Gastroesophageal sphincter (tissue), 4 donors: Measurements from ENCODE around the gene PTPRO. TPM values are rescaled to one million over a fixed set of nuclear protein-coding genes. Genes with fewer than 3 reads are reported as not detected.

Source experiments
- ATAC-seq: fragments of 150-250 bp; one replicate; pipeline ENCODE4 v1.9.1; 2016; ENCODE audit warnings: mild to moderate bottlenecking, moderate library complexity
- H3K27ac ChIP-seq, 4 donors: fragments of 200-600 bp; sonication (generic) in 3 of 4; 1 replicate in 3 of 4; 2 replicates in 1 of 4; pipeline ENCODE4 v1.5.1; 2016 to 2019
- H3K27me3 ChIP-seq: fragments of 200-600 bp; sonication (generic); one replicate; pipeline ENCODE4 v1.5.1; 2019
- H3K36me3 ChIP-seq, 2 donors: fragments of 200-600 bp; sonication (generic); one replicate each; pipeline ENCODE4 v1.5.1; 2019; ENCODE audit warnings: control low read depth in 1 of 2
- H3K4me1 ChIP-seq, 3 donors: fragments of 200-600 bp; sonication (generic); 1 replicate in 2 of 3; 2 replicates in 1 of 3; pipeline ENCODE4 v1.5.1; 2016 to 2019; ENCODE audit warnings: control low read depth in 2 of 3
- H3K4me3 ChIP-seq, 2 donors: fragments of 200-600 bp; sonication (generic); one replicate each; pipeline ENCODE4 v1.5.1; 2019; ENCODE audit warnings: mild to moderate bottlenecking in 1 of 2, moderate library complexity in 1 of 2
- H3K9me3 ChIP-seq, 3 donors: fragments of 200-600 bp; sonication (generic); one replicate each; pipeline ENCODE4 v1.5.1; 2017 to 2019; ENCODE audit warnings: control low read depth in 2 of 3
- CTCF ChIP-seq, 4 experiments: fragments of 200-600 bp in 2 of 4; fragments of 450-650 bp in 2 of 4; sonication (generic) in 1 of 4; IDR thresholded peaks; one replicate each; pipeline ENCODE4 v1.5.1; 2017 to 2019; ENCODE audit warnings: antibody characterized with exemption in 4 of 4, mild to moderate bottlenecking in 2 of 4, moderate library complexity in 2 of 4
- EP300 ChIP-seq: sonication (generic); formaldehyde crosslinking; IDR thresholded peaks from one replicate; pipeline ENCODE4 v1.6.1; 2017; ENCODE audit warnings: antibody characterized with exemption, mild to moderate bottlenecking
- POLR2A ChIP-seq, 2 donors: fragments of 450-650 bp; IDR thresholded peaks; one replicate each; pipeline ENCODE4 v1.6.1; 2017; ENCODE audit warnings: antibody characterized with exemption in 2 of 2, mild to moderate bottlenecking in 2 of 2, moderate library complexity in 1 of 2
- POLR2AphosphoS5 ChIP-seq: sonication (generic); formaldehyde crosslinking; IDR thresholded peaks from one replicate; pipeline ENCODE4 v1.6.1; 2017; ENCODE audit warnings: antibody characterized with exemption
- WGBS, 2 donors: methylation state at CpG; one replicate each; pipeline ENCODE4 v1.1.5; 2018; ENCODE audit warnings: low coverage in 1 of 2; 5-methylcytosine and 5-hydroxymethylcytosine counted together
- total RNA-seq, 4 donors: library from RNA; depleted of rRNA; stranded (reverse); fragments of >200 nt; gene quantifications; one replicate each; pipeline ENCODE4 v1.1.0, GENCODE V29; 2016

The PTPRO gene
- total RNA-seq, 4 donors from 2014 or later = 0.50 to 10.7 (median 2.8) TPM

- Histone ChIP-seq H3K4me1 (no peaks in the 10 kb centered on the region), H3K9me3 (peaks cover 0 to 5% (median 0%) of the 10 kb centered on the region in 3 donors), H3K4me3 (no peak overlapping the region), H3K27ac (no peak overlapping the region), H3K36me3 (no peaks in the 10 kb centered on the region), H3K27me3 (no peaks in the 10 kb centered on the region)
- no peak for ATAC-seq
- TF ChIP-seq EP300 (no peak), POLR2A (IDR thresholded peaks at IDR 0.05) (no peak), POLR2AphosphoS5 (no peak), CTCF (IDR thresholded peaks at IDR 0.05) (no peak)
- WGBS, 2 donors = 100% methylated on average over 2 of the region's 2 CpGs
These were observed 18.0 kb upstream of the PTPRO start for GRCh38 chr12:15304296-15304695.

GRCh38 chr12:15306605-15307004 lies 15.7 kb upstream of the PTPRO start:
- Histone ChIP-seq H3K4me1 (no peaks in the 10 kb centered on the region), H3K27me3 (no peaks in the 10 kb centered on the region), H3K36me3 (no peaks in the 10 kb centered on the region), H3K9me3 (peaks cover 0 to 5% (median 0%) of the 10 kb centered on the region in 3 donors), H3K27ac (no peak overlapping the region), H3K4me3 (no peak overlapping the region)
- 100% methylated on average over 1 to 2 of the region's 3 CpGs for WGBS, 2 donors
- TF ChIP-seq EP300 (no peak), POLR2AphosphoS5 (no peak), POLR2A (IDR thresholded peaks at IDR 0.05) (no peak), CTCF (IDR thresholded peaks at IDR 0.05) (no peak)
- ATAC-seq = no peak

GRCh38 chr12:15307079-15307478 lies 15.2 kb upstream of the PTPRO start:
- Histone ChIP-seq H3K27me3 (no peaks in the 10 kb centered on the region), H3K9me3 (peaks cover 0 to 5% (median 0%) of the 10 kb centered on the region in 3 donors), H3K27ac (no peak overlapping the region), H3K4me1 (no peaks in the 10 kb centered on the region), H3K4me3 (no peak overlapping the region), H3K36me3 (no peaks in the 10 kb centered on the region)
- WGBS, 2 donors = no CpG with 5 or more reads among the region's 1 CpG
- ATAC-seq = no peak
- no peak for TF ChIP-seq POLR2AphosphoS5
- TF ChIP-seq CTCF (IDR thresholded peaks at IDR 0.05) = no peak
- no peak for TF ChIP-seq EP300
- TF ChIP-seq POLR2A (IDR thresholded peaks at IDR 0.05) = no peak

- Histone ChIP-seq H3K27me3 (peaks cover 36% of the 10 kb centered on the region), H3K4me3 (no peak overlapping the region), H3K36me3 (no peaks in the 10 kb centered on the region), H3K4me1 (peaks cover 0 to 13% (median 7%) of the 10 kb centered on the region in 3 donors), H3K9me3 (no peaks in the 10 kb centered on the region), H3K27ac (no peak overlapping the region)
- no peak for ATAC-seq
- 66 to 75% methylated on average over 4 of the region's 4 CpGs for WGBS, 2 donors
- no peak for TF ChIP-seq POLR2A (IDR thresholded peaks at IDR 0.05)
- TF ChIP-seq CTCF (IDR thresholded peaks at IDR 0.05) = no peak
- TF ChIP-seq EP300 = no peak
- no peak for TF ChIP-seq POLR2AphosphoS5
These were observed 3.5 kb upstream of the PTPRO start for GRCh38 chr12:15318841-15319240.

- Histone ChIP-seq H3K36me3 (no peaks in the 10 kb centered on the region), H3K4me3 (no peak overlapping the region), H3K9me3 (no peaks in the 10 kb centered on the region), H3K27me3 (peaks cover 43% of the 10 kb centered on the region), H3K27ac (no peak overlapping the region), H3K4me1 (peaks cover 0 to 13% (median 7%) of the 10 kb centered on the region in 3 donors)
- 57% methylated on average over 1 of the region's 1 CpG for WGBS, 2 donors
- no peak for TF ChIP-seq POLR2A (IDR thresholded peaks at IDR 0.05)
- no peak for TF ChIP-seq EP300
- no peak for TF ChIP-seq CTCF (IDR thresholded peaks at IDR 0.05)
- TF ChIP-seq POLR2AphosphoS5 = no peak
- ATAC-seq = no peak
These were observed 1.4 kb upstream of the PTPRO start for GRCh38 chr12:15320881-15321280.
